IPS-18c (cell line): Measurements from ENCODE around the gene ABAT.
"Not testable (repeated sequence)": the region's sequence is repeated elsewhere in the genome, so short reads cannot be mapped to it uniquely, and the experiment has no call there.

ENCODE experiments used
- H3K4me3 ChIP-seq: 2 replicates; pipeline ENCODE4 v1.7.0; 2013; ENCODE audit warnings: low read depth, mild to moderate bottlenecking, low read length, moderate library complexity; ENCODE audit not compliant: insufficient read depth
- H3K9me3 ChIP-seq: one replicate; pipeline ENCODE4 v1.6.1; 2013; ENCODE audit warnings: mild to moderate bottlenecking, low read length, moderate library complexity; ENCODE audit not compliant: control insufficient read depth, insufficient read depth

The ABAT gene

GRCh38 chr16:8777217-8777616 is 102.8 kb downstream of the ABAT start:
- H3K4me3 ChIP-seq: no peak overlapping the region
- no peaks in the 10 kb centered on the region for H3K9me3 ChIP-seq

DNA sequence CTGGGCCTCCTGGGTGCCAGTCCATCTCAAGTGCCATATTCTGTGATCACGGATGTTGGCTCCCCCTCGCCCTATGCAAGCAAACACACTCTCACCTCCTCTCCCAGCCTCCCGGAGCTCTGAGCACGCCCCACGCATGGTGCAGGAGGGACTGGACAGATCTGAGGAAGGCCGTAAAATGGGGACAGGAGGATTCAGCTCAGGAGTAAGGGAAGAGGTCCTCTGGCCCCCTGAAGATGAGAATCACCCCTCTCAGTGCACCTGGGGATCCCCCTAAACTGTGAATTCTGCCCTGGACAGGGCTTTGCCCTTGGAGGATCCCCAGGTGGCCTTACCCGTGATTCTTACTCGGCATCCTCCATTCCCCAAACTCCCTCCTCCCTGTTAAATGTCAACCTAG is 107.4 kb downstream of the ABAT start:
- Histone ChIP-seq H3K4me3 (no peak overlapping the region), H3K9me3 (no peaks in the 10 kb centered on the region)

GRCh38 chr16:8782673-8783072 is 108.3 kb downstream of the ABAT start:
- Histone ChIP-seq H3K4me3 (no peak overlapping the region), H3K9me3 (no peaks in the 10 kb centered on the region)

GRCh38 chr16:8785408-8785807 is 111.0 kb downstream of the ABAT start:
- H3K9me3 ChIP-seq: no peaks in the 10 kb centered on the region
- no peak overlapping the region for H3K4me3 ChIP-seq

- not testable (repeated sequence) for H3K9me3 ChIP-seq, H3K4me3 ChIP-seq
Measured at GRCh38 chr16:8786316-8786715, 111.9 kb downstream of the ABAT start.

DNA sequence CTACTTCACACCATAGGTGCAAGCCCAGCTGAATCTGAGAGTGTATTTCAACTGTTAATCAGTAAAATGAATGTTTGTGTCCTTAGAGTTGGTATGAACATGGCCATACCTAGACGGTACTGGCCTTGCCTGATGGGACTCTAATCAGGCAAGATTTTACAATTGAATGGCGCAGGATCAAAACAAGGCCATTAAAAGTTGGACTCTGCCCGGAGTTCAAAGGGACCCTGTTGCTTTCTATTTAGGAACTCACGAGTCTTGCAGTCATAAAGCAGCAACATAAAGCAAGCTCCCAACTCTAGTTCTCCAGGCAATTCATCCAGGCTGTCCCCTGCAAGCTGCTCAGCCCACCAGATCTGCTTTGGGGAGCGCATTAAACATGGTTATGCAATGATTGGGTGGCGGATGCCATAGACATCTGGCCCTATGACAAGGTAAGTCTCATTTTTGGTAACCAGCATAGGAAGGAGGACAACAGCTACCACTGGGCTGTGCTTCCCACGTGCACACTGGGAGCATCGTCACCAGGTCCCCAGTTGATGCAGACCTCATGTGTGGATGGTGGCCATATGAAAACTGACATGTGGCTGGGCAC is 114.3 kb downstream of the ABAT start:
- no peak overlapping the region for H3K4me3 ChIP-seq

GRCh38 chr16:8795091-8795490 is 120.7 kb downstream of the ABAT start:
- Histone ChIP-seq H3K9me3 (no peaks in the 10 kb centered on the region), H3K4me3 (no peak overlapping the region)

More for the DNA sequence above, 114.3 kb downstream of the ABAT start:
- H3K9me3 ChIP-seq: no peaks in the 10 kb centered on the region

DNA sequence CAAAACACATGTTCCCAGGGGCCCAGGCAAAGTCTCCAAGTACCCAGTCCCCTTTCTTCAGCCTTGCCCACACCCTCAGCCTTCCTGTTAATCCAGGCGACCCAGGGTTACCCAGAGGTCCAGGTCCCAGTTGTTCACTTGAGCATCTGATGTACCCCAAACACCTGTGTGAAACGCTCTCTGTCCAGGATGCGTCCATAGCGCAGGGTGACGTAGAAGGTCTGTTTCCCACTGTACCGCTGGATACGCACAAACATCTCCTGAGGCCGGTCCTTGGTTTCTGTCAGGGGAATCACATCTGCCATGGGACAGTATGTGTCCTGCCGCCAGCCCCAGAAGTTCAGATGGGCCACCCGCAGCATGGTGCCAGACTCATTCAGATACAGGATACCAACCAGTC is 121.4 kb downstream of the ABAT start:
- H3K9me3 ChIP-seq: no peaks in the 10 kb centered on the region

DNA sequence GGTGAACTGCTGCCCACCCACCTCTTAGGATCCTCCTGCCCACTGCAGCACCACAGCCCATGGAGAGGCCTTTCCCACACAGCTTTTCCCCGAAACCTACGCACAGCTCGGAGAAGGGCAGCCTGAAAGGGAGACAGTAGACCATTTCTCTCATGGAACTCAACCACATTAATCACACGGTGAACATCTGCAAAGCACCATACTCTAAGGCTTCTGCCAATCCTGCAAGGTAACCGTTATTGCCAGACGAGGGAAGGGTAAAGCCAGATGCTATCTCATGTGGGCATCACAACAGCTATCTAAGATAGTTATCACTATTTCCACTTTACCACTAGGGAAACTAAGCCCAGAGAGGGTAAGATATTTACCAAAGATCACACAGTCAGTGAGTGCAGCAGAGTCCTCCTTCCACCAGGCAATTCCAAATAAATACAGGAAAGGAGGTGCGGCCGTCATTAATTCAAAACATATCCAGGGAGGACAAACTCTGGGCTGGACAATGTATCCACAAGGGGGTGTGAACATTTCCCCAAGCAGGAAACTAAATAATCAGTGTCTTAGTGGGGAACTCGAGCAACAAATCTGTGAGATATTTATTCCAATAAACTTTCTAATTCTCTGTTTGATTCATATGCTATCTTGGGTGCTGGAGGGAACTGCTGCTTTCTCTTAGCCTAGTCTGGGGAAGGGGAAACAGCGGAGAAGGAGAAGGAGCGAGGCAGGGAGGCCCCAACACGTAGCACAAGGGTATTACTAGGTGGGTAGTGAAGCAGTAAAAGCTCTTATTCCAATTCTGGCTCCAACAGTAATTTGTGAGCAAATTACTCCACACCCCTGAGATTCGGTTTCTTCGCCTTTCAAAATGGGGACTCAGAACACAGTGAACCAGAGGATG is 122.3 kb downstream of the ABAT start:
- no peaks in the 10 kb centered on the region for H3K9me3 ChIP-seq
- H3K4me3 ChIP-seq: peak overlapping the region; percentile 82

More for the DNA sequence above, 121.4 kb downstream of the ABAT start:
- no peak overlapping the region for H3K4me3 ChIP-seq

DNA sequence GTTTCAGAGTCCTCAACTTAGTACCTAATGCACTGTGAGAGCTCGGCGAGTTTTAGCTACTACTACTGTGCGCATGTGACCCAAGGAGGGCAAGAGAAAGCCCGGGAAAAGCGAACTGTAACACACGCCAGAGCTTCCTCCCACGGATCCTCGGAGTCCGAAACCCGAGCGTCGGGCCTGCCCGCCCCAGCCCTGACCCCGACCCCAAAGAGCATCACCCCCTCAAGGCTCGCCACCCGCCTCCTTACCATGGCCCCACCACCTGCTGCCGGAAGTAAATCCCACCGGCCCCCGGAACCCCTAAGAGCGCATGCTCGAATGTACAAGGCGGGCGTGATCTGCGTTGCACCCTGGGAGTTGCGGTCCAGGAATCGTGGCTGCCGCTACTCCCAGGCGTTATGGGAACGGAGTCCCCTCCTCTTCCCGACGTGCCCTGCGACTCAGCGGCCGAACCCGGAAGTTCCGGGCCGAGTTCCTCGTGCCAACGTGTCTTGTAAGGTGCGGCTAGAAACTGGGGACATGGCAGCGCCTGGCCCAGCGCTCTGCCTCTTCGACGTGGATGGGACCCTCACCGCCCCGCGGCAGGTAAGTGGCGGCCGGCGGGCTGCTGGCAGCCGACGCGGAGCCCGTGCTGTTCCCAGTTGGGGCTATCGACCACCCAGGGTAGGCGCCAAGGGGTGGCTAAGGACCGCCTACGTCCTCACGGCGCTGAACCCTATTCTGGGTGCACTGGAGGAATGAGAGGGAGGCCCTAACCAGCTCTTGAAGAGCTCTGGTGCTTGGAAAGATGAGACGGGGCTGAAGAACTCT is 123.2 kb downstream of the ABAT start, which contains the start of the genes PMM2 and TMEM186:
Gene PMM2, plus strand, starts transcription at position 476 of the 810 bp plus-strand sequence. Its CDS starts 44 bp downstream, at position 520.
Gene TMEM186, minus strand, starts transcription at position 276 of the 810 bp plus-strand sequence. Its CDS starts 25 bp downstream, at position 251.
- Histone ChIP-seq H3K9me3 (no peaks in the 10 kb centered on the region), H3K4me3 (peak within 1 kb of the TSS; percentile 82)

DNA sequence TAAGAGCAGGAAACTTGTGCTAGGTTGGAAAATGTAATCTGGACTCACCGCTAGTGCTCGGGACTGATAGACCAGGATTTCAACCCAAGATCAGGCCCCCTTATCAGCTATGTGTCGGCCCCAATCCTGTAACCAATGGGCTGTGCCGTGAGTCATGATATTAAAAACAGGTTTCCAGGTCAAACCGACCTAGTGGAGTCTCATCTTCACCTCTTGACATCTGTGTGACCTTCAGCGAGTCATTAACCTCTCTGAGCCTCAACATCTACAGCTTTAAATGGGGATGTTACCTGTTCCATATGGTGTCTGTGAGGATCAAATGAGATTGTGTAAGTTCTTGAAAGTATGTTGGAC is 123.7 kb downstream of the ABAT start:
- Histone ChIP-seq H3K4me3 (peak overlapping the region; percentile 82), H3K9me3 (no peaks in the 10 kb centered on the region)

DNA sequence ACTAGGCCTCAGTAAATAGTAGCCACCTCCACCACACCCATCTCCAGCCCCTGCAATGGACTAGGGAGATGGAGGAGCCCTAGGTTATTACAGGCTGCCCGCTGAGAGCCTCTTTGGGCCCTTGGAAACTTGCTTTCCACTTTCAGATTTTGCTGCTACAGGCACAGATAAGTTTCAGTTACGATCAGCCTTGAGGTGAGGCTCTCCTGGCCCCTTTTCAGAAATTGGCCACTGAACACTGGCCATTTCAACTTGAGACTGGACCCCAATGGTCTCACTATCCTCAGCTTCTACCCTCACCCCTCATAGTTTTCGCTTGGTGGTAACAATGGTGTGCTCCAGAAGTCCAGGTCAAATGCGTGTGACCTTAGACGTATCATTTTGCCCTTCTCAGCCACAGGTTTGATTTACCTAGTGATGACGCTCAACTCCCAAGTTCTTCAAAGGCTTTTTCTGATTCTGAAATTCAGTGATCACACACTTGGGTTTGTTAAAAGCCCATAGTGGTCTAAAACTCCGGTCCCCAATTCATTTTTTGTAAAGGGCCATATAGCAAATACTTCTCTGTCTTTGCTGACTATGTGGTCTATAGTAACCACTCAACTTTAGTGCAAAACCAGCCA is 124.2 kb downstream of the ABAT start:
- Histone ChIP-seq H3K9me3 (no peaks in the 10 kb centered on the region), H3K4me3 (peak overlapping the region; percentile 82)

DNA sequence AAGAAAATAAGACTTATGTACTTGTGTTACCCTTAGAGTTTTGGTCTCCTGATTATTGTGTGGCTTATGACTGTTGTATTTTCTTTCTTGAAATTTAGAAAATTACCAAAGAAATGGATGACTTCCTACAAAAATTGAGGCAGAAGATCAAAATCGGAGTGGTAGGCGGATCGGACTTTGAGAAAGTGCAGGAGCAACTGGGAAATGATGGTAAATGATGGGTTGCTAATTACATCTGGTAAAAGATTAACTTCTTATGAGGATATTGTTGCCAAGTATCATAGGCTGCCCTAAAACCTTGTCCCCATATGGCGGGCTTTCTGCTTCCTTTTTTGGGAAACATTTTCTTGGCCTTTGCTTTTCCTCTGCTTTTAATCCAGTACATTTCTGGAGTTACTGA is 127.3 kb downstream of the ABAT start:
- no peaks in the 10 kb centered on the region for H3K9me3 ChIP-seq
- no peak overlapping the region for H3K4me3 ChIP-seq

GRCh38 chr16:8803733-8804132 is 129.3 kb downstream of the ABAT start:
- H3K9me3 ChIP-seq, H3K4me3 ChIP-seq: not testable (repeated sequence)

- Histone ChIP-seq H3K9me3 (no peaks in the 10 kb centered on the region), H3K4me3 (no peak overlapping the region)
Measured at GRCh38 chr16:8804313-8804712, 129.9 kb downstream of the ABAT start.

DNA sequence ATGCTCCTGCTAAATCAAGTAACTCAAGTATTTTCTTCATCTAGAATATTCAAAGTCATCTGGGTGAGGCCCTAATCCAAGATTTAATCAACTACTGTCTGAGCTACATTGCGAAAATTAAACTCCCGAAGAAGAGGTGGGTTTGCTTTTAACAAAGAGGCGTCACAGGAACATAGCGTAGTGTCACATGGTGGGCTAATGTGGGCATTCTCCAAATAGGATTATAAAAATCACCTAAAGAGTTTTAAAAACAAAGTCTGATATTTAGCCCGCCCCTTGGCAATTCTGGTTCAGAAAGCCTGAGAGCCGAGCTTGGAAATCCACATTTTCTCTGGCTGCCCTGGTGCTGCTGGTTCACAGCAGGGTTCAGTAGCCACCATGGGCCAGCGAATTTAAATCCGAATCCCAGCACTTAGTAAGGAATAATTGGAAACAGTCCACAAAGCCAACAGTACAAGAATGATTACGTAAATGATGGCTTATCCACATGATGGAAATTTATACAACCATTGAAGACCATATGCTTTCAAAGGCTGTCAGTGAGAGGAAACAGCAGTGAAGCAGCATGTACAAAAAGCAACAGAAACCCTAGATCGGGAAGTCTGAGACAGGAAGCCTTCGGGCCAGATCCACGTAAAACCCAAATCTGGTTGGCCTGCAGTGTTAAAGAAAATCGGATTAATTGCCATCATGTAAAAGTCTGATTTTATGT is 132.0 kb downstream of the ABAT start:
- Histone ChIP-seq H3K9me3 (no peaks in the 10 kb centered on the region), H3K4me3 (no peak overlapping the region)

DNA sequence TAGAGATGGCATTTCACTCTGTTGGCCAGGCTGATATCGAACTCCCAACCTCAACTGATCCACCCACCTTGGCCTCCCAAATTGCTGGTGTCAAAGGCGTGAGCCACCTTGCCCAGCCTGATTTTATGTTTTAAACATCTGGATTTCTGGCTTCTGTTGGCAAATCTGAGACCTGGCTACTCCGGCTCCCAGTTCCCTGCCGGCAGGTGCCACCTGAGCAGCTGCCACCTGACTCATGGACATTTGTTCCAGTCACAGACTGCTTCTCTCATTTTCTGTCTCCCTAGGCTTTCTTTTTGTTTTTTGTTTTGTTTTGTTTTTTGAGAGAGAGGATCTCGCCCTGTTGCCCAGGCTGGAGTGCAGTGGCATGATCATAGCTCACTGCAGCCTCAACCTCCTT is 132.8 kb downstream of the ABAT start:
- H3K9me3 ChIP-seq: no peaks in the 10 kb centered on the region
- H3K4me3 ChIP-seq: no peak overlapping the region
